Gastrocnemius medialis (tissue), 4 donors: ENCODE results near the gene LARP4. TPM values are rescaled to one million over a fixed set of nuclear protein-coding genes. Genes with fewer than 3 reads are reported as not detected.

Experiments
- ATAC-seq, 2 donors: fragments of 150-250 bp; one replicate each; pipeline ENCODE4 v1.9.1; 2016
- DNase-seq, 2 donors: peaks; one replicate each; pipeline ENCODE4 v3.0.0-alpha.2; 2019
- H3K27ac ChIP-seq, 4 donors: fragments of 200-600 bp; sonication (generic); 1 replicate in 1 of 4; 2 replicates in 3 of 4; pipeline ENCODE4 v1.5.1; 2016 to 2018; ENCODE audit warnings: mild to moderate bottlenecking in 2 of 4, moderate library complexity in 1 of 4
- H3K27me3 ChIP-seq, 3 donors: fragments of 200-600 bp; sonication (generic) in 2 of 3; 1 replicate in 1 of 3; 2 replicates in 2 of 3; pipeline versions ENCODE4 v1.5.1 to v1.6.0; 2016 to 2019; ENCODE audit warnings: mild to moderate bottlenecking in 1 of 3, moderate library complexity in 1 of 3
- H3K36me3 ChIP-seq, 2 donors: fragments of 200-600 bp; sonication (generic) in 1 of 2; one replicate each; pipeline ENCODE4 v1.5.1; 2017 to 2018
- H3K4me1 ChIP-seq, 2 donors: fragments of 200-600 bp; sonication (generic) in 1 of 2; one replicate each; pipeline ENCODE4 v1.5.1; 2016 to 2017; ENCODE audit warnings: mild to moderate bottlenecking in 2 of 2
- H3K4me3 ChIP-seq, 4 donors: fragments of 200-600 bp; sonication (generic) in 3 of 4; 1 replicate in 1 of 4; 2 replicates in 3 of 4; pipeline ENCODE4 v1.5.1; 2016 to 2019; ENCODE audit warnings: mild to moderate bottlenecking in 2 of 4
- H3K9me3 ChIP-seq, 3 donors: fragments of 200-600 bp; sonication (generic) in 2 of 3; 1 replicate in 1 of 3; 2 replicates in 2 of 3; pipeline ENCODE4 v1.5.1; 2016 to 2019
- POLR2A ChIP-seq, 2 donors: fragments of 450-650 bp; IDR thresholded peaks; one replicate each; pipeline ENCODE4 v1.6.1; 2017; ENCODE audit warnings: antibody characterized with exemption in 2 of 2, mild to moderate bottlenecking in 2 of 2, moderate library complexity in 2 of 2
- in situ Hi-C, 4 donors: fragments of 200-750 bp; cut with MboI; loops; one replicate each; pipeline versions ENCODE4 v1.15.0 to v1.8.0; 2017; ENCODE audit warnings: low sequenced_read_pairs in 4 of 4
- intact Hi-C: fragments of 100-400 bp; cut with DNase I; formaldehyde crosslinking; loops from one replicate; pipeline ENCODE4 v1.15.1; 2023; ENCODE audit warnings: low total_unique reads
- total RNA-seq, 4 donors: library from RNA; depleted of rRNA; stranded (reverse); fragments of >200 nt; gene quantifications; one replicate each; pipeline versions ENCODE4 v1.1.0 to v1.2.3, GENCODE V29; 2016
- TF ChIP-seq, protein P1 (sequence below), 5 experiments: fragments of 450-650 bp in 3 of 5; fragments of 200-600 bp in 2 of 5; sonication (generic) in 2 of 5; IDR thresholded peaks in 4 of 5; conservative IDR thresholded peaks in 1 of 5; 1 replicate in 4 of 5; 2 replicates in 1 of 5; pipeline ENCODE4 v1.5.1; 2016 to 2019; ENCODE audit warnings: antibody characterized with exemption in 5 of 5, mild to moderate bottlenecking in 3 of 5, moderate library complexity in 3 of 5

LARP4 gene
- total RNA-seq, 4 donors from 2014 or later = 32.7 to 70.2 (median 42.4) TPM

DNA sequence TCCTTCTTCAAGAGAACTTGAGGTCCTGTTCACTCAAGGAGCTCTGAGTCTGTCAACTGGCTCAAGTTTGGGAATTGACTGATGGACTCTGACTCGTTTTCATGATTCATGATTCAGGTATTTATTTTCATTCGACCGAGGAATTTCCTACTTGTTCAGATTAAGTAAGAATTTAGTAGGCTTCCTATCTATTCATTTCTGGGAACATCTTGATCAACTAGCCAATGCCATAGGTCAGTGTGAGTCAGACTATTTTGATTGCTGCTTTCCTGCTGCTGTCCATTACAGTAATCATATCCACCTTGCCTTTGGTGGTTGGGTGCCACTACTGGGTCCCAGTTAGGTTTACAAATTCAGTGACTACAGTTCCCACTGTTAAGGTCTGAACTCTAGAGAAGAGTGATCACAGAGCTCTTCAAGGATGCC, 10.4 kb upstream of the LARP4 start:
- TF ChIP-seq, protein P1, sequence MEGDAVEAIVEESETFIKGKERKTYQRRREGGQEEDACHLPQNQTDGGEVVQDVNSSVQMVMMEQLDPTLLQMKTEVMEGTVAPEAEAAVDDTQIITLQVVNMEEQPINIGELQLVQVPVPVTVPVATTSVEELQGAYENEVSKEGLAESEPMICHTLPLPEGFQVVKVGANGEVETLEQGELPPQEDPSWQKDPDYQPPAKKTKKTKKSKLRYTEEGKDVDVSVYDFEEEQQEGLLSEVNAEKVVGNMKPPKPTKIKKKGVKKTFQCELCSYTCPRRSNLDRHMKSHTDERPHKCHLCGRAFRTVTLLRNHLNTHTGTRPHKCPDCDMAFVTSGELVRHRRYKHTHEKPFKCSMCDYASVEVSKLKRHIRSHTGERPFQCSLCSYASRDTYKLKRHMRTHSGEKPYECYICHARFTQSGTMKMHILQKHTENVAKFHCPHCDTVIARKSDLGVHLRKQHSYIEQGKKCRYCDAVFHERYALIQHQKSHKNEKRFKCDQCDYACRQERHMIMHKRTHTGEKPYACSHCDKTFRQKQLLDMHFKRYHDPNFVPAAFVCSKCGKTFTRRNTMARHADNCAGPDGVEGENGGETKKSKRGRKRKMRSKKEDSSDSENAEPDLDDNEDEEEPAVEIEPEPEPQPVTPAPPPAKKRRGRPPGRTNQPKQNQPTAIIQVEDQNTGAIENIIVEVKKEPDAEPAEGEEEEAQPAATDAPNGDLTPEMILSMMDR (IDR thresholded peaks at IDR 0.05 in 4 of 5, conservative IDR thresholded peaks at IDR 0.05 in 1 of 5) = no peak
- TF ChIP-seq POLR2A (IDR thresholded peaks at IDR 0.05) = no peak
- Histone ChIP-seq H3K9me3 (no peaks in the 10 kb centered on the region), H3K27me3 (no peaks in the 10 kb centered on the region), H3K36me3 (no peaks in the 10 kb centered on the region), H3K4me3 (no peak overlapping the region), H3K4me1 (no peaks in the 10 kb centered on the region), H3K27ac (no peak overlapping the region)
- DNase-seq (no peak), ATAC-seq (no peak)
- in situ Hi-C loops = no loop called here
- intact Hi-C loops = no loop called here

DNA sequence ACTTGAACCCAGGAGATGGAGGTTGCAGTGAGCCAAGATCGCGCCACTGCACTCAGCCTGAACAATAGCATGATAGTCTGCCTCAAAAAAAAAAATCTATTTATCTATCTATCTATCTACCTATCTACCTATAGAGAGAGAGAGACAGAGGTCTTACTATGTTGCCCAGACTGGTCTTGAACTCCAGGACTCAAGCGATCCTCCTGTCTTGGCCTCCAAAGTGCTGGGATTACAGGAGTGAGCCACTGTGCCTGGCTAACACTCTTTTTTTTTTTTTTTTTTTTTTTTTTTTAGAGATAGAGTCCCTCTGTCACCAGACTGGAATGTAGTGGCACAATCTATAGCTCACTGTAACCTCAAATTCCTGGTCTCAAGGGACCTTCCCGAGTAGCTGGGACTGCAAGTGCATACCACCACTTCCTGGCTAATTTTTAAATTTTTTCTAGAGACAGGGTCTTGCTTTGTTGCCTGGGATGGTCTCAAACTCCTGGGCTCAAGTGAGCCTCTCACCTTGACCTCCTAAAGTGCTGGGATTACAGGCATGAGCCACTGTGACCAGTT, 6.1 kb upstream of the LARP4 start:
- ATAC-seq = no peak
- Histone ChIP-seq H3K4me3 (no peak overlapping the region), H3K4me1 (no peaks in the 10 kb centered on the region), H3K36me3 (no peaks in the 10 kb centered on the region), H3K27ac (no peak overlapping the region), H3K27me3 (no peaks in the 10 kb centered on the region), H3K9me3 (no peaks in the 10 kb centered on the region)
- intact Hi-C loops (no loop called here), in situ Hi-C loops (no loop called here)
- DNase-seq = no peak
- TF ChIP-seq POLR2A (IDR thresholded peaks at IDR 0.05) = no peak
- TF ChIP-seq, protein P1 (IDR thresholded peaks at IDR 0.05 in 4 of 5, conservative IDR thresholded peaks at IDR 0.05 in 1 of 5) = no peak

DNA sequence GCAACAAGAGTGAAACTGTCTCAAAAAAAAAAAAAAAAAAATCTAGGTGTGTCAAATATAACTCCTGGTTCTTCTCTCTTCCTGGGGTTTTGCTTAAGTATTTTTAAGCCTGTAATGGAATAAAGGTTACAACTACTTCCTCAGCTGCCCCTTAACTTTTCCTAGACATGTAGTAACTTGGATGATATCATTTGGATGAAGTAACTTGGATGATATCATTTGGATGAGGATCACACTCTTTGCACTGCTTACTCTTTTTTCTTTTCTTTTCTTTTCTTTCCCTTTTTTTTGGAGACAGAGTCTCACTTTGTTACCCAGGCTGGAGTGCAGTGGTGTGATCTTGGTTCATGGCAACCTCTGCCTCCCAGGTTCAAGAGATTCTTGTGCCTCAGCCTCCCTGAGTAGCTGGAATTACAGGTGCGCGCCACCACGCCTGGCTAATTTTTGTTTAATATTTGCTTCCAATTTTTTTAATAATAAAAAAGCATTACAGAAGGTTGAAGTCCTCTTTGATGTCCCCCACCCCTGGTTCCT, 3.5 kb upstream of the LARP4 start:
- Histone ChIP-seq H3K27ac (no peak overlapping the region), H3K27me3 (no peaks in the 10 kb centered on the region), H3K4me3 (no peak overlapping the region), H3K9me3 (no peaks in the 10 kb centered on the region), H3K4me1 (peaks cover 4 to 5% of the 10 kb centered on the region in 2 donors), H3K36me3 (no peaks in the 10 kb centered on the region)
- ATAC-seq (no peak), DNase-seq (no peak)
- in situ Hi-C loops (no loop called here), intact Hi-C loops (no loop called here)
- TF ChIP-seq, protein P1 (IDR thresholded peaks at IDR 0.05 in 4 of 5, conservative IDR thresholded peaks at IDR 0.05 in 1 of 5) = no peak
- no peak for TF ChIP-seq POLR2A (IDR thresholded peaks at IDR 0.05)

DNA sequence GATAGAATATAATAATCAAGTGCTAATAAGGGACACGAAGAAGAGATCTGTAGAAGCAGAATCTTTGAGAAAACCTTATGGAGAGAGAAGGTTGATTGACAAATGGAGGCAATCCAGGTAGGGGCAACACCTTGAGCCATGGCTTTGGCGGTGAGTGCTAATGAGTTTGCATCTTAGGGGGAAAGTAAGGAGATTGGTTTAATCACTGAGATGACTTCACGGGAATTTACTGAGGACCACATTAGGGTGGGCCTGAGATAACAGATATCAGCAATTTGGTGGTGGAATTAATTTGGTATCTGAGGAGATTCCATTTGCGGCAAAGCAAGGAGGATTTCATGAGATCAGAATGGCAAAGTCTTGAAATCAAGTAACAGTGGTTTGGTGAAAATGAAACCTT, 1.8 kb upstream of the LARP4 start:
- H3K4me3 ChIP-seq = no peak overlapping the region
- in situ Hi-C loops (no loop called here), intact Hi-C loops (no loop called here)
- no peak for ATAC-seq
- H3K36me3 ChIP-seq = no peaks in the 10 kb centered on the region
- H3K4me1 ChIP-seq = peaks cover 20% of the 10 kb centered on the region in 2 donors
- no peaks in the 10 kb centered on the region for H3K27me3 ChIP-seq
- no peaks in the 10 kb centered on the region for H3K9me3 ChIP-seq
- TF ChIP-seq POLR2A (IDR thresholded peaks at IDR 0.05) = no peak
- TF ChIP-seq, protein P1 (IDR thresholded peaks at IDR 0.05 in 4 of 5, conservative IDR thresholded peaks at IDR 0.05 in 1 of 5) = no peak
- no peak for DNase-seq
- H3K27ac ChIP-seq = no peak overlapping the region
